ENCODE measurements around the gene MSH3.

MSH3 gene

GRCh38 chr5:80654391-80655230 is at the start of gene MSH3, which contains the start of gene DHFR:
Gene MSH3 (plus strand): TSS chr5:80654652. CDS start chr5:80654728, 76 bp downstream.
Gene DHFR (minus strand): TSS chr5:80654983. CDS start chr5:80654489, 494 bp downstream.
- peak; percentile 93 to 94 for DNase-seq

DNA sequence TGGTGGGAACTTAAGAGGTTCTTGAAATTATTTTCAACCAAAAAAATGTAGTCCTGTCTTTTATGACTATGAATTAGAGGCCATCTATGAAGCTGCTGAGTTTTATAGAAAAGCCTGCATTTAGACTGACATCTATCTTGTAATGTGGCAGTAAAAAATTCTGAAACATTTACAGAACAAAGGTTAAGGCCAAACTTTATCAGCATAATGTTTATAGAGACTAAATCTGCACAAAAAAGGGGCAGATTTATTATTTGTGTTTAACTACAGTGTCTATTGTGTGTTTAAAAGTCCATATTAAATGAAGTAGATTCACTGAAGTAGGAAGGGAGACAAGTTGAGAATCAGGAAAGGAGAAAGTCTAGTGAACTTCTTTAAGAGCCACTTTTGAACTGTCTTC is 47.1 kb upstream of the MSH3 start:
- no peak for DNase-seq

DNA sequence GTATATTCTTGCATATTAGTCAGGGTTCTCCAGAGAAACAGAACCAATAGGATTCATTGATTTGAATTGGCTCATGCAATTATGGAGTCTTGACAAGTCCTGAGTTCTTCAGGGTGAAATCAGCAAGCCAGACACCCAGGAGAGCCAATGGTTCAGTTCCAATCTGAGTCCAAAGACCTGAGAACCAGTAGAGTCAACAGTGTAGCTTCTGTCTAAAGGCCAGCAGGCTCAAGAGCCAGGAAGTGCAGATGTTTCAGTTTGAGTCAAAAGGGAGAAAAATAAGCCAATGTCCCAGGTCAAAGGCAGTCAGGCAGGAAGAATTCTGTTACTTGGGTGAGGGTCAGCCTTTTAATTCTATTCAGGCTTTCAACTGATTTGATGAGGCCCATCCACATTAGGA is 46.6 kb upstream of the MSH3 start:
- DNase-seq: no peak

DNA sequence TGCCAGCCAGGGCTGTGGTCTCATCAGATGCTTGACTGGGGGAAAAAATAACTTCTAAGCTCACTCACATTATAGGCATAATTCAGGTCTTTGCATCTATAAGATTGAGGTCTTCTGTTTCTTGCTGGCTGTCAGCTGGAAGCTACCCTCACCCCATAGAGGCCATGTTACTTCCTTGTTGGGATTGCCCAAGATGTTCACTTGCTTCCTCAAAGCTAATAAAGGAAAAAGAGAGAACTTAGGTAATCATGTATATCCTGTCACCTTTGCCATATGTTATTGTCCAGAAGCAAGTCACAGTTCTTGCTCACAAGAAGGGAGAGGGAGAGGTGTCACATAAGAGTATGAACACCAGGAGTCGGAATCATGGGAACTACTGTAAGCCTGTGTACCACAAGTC is 45.7 kb upstream of the MSH3 start:
- no peak for DNase-seq

GRCh38 chr5:80609692-80610091 is 44.8 kb upstream of the MSH3 start:
- DNase-seq: no peak

DNA sequence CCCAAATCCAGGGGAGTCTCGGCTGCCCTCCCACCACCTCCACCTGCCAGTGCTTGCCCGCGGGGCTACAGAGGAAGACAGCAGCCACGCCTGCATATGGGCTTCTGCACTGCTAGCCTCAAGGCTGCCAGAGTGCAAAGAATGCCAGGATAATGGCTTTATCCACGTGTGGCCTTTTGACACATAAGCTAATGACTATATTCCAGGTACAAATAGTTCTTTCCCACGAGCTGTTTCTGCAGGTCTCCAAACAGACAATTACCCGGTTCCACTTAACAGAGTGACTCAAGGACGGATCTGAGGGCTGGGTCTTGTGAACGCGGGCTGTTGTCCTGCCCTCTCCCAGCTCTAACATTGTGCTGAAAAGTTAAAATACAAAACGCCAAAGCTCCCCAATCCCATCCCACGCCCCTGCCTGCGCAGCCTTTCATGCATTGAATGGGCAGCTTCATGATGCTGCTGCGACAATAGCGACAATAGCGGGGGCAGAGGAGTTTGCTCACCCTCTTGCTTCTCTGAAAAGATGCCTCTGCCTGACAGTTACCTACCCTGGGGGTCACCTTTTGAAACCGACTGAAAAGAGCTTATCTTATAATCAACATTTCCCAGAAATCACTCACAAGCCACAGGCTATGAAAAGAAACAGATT is 39.1 kb upstream of the MSH3 start:
- no peak for DNase-seq

- no peak for DNase-seq
These were observed 36.0 kb upstream of the MSH3 start for GRCh38 chr5:80618438-80618837.

DNA sequence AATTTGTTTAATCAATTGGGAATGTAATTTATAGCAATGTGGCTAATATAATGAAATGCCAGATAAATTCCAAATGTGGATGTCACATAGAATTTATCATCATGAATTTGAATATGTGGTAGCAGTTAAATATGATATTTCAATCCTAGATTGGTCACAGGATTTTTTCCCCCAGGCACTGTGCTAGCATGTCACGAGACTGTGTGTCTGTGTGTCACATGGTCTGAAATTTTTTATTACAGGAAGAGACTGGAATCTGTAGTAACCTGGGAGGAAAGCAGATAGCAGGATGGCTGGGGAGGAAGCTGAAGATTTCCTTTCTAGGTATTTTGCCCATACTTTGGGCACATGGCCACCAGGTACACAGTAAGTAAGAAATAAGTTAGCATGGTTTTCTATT is 35.4 kb upstream of the MSH3 start:
- no peak for DNase-seq

- DNase-seq: no peak
These were observed 34.2 kb upstream of the MSH3 start for GRCh38 chr5:80620211-80620610.

DNA sequence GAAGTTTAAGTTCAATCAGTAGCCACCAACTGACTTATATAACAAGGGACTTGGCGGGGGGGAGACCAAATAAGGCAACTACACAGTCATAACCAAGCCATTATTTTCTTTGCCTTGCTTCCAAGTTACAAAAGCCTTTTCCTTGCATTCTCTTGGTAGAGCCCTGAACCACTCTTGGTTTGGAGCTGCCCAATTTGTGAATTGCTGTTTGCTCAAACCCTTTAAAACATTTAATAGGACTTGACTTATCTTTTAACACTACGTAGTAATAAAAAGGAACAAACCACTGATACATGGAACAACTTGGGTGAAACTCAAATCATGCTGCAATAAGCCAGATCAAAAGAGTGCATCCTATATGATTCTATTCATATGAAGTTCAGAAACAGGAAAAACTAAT is 31.7 kb upstream of the MSH3 start:
- no peak for DNase-seq

DNA sequence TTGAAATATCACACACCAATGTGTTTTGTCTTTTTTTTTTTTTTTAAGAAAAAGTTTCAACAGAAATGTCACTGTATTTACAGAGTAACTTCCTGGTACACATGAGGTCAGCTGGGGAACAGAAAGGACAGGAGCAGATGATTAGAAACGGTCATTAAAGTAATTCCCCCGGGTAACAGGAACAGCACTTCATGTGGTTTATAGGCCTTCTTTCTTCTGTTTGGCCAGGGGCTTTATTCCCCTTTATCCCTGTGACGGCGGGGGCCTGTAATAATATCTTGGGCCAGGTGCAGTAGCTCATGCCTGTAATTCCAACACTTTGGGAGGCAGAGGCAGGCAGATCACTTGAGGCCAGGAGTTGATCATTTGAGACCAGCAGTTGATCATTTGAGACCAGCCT is 30.5 kb upstream of the MSH3 start:
- DNase-seq: no peak

- DNase-seq: no peak
These were observed 29.2 kb upstream of the MSH3 start for GRCh38 chr5:80625230-80625629.

DNA sequence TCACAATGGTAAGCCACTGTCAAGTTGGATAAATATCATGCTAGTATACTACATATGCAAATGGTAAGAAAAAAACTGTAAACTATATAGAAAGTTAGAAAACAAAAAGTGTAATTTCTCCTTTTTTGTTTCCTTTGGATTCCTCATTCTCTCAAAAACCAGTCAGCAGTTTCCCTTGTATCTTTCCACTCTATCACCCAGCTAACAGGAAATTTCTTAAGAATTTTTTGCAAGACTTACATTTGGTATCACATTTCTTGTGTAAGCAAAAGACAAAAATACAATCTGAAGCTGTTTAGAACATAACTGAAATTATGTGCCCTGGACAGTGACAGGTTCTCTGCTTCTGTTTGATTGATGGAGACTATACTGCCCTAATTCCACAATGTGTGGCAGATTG is 25.2 kb upstream of the MSH3 start:
- no peak for DNase-seq

DNA sequence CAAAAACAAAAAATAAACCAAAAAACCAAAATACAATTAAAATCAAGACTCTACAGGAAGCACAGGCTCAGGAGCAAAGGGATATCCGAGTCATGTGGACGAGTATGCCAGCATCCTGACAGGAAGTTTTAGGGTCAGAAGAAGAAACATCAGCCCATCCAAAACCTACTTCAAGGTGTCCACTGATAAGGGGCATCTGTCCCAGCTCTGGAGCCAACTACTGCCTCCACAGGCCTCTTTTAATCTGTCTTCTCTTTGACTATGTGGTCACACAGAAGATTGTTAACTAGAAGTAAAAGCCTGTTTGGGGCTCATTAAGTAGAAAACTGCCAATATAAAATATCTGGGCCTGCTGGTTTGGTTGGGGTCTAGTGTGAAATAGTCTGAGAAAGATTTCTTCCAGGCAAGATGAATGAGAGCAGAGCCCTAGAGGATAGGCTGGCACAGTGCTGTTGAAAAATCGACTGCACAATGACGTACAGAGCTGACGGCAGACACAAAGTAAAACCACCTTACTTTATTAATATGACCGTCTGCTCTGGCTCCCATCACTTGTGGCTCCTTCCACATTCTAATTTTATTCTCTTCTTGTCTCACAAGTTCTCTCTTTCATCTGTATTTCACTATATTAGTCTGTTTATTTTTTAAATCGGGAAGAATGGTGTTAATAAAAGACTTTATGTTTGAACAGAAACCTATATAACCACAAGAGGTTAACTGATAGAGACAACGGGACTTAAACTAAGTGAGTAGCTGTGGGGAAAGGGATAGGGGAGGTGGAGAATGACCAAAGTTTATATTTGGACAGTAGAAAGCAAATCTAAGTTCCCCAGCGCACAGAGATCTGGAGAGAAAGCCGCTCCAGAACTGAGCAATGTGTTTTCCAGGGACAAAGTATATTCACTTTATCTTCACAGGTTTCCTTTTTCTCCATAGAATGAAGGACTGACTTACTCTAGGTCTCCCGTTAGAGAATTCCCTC is 22.9 kb upstream of the MSH3 start:
- DNase-seq: no peak

DNA sequence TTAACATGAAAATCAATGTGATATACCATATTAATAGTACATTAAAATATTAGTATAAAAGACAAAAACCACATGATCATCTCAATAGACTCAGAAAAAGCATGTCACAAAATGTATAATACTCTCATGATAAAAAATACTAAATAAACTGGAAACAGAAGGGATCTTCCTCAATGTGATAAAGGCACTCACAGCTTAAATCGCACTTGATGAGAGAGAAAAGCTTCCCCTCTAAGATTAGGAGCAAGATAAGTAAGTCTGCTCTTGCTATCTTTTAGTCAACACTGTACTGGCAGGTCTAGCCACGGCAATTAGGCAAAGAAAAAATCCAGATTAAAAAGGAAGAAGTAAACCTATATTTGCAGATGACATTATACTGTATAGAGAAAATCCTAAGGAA is 21.8 kb upstream of the MSH3 start:
- no peak for DNase-seq

DNA sequence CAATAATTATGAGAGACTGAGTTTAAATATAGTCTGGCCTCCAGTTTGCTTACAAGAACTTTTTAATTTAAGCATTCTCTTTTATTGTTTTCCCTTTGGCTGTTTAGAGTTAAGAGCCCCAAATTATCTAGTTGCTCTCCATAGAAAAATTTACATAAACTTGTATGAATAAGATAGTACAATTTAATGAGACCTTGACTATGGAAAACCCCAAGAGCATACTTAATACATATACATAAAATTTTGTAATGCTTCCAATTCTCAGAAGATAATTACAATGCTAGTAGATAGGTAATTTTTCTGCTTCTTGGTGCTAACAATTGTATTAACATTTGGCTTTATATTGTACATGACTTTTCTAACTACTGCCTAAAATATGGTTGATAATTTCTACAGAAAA is 20.3 kb upstream of the MSH3 start:
- no peak for DNase-seq

- no peak for DNase-seq
These were observed 13.1 kb upstream of the MSH3 start for GRCh38 chr5:80641353-80641752.

DNA sequence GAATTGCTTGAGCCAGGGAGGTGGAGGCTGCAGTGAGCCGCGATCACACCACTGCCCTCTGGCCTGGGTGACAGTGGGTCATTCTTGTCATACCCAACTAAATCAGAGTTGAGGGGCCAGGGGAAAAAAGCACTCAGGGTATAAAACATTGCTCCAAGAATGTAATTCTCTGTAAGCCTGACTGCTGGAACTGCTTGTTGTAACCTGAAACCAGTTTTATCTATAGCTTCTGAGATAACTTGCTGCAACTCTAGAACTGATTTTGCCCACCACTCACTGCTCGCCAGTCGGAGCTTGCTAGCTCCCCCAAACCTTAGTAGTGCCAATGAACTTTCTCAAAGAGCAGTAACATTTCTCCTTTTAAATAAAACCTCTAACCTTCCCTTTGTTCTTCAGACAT is 9.6 kb upstream of the MSH3 start:
- no peak for DNase-seq

GRCh38 chr5:80646926-80647325 is 7.5 kb upstream of the MSH3 start:
- DNase-seq: no peak

GRCh38 chr5:80653502-80653901 is 950 bp upstream of the MSH3 start:
- DNase-seq: no peak

GRCh38 chr5:80654054-80654390 is 430 bp upstream of the MSH3 start:
- DNase-seq: no peak

GRCh38 chr5:80655231-80655774 is 851 bp downstream of the MSH3 start:
- DNase-seq: no peak

GRCh38 chr5:80656425-80656824 is 2.0 kb downstream of the MSH3 start:
- DNase-seq: no peak

All from activated CD4-positive, alpha-beta T cell treated with anti-CD3 and anti-CD28 coated beads, Interleukin-2, amount 50 U/mL, for 48 hours (primary cell).